Right atrium auricular region (tissue), 2 donors: ENCODE data around the gene FNDC10. TPM values are rescaled to one million over a fixed set of nuclear protein-coding genes. Genes with fewer than 3 reads are reported as not detected.

Experiments
- DNase-seq: peaks from one replicate; pipeline ENCODE4 v3.0.0-alpha.2; 2019; ENCODE audit warnings: low spot score
- H3K27ac ChIP-seq, 2 donors: fragments of 200-600 bp; sonication (generic); 1 replicate in 1 of 2; 2 replicates in 1 of 2; pipeline ENCODE4 v1.5.1; 2016 to 2019
- H3K27me3 ChIP-seq, 2 donors: fragments of 200-600 bp; sonication (generic); one replicate each; pipeline versions ENCODE4 v1.5.1 to v1.6.0; 2017 to 2019
- H3K36me3 ChIP-seq: fragments of 200-600 bp; sonication (generic); one replicate; pipeline ENCODE4 v1.5.1; 2016
- H3K4me1 ChIP-seq, 2 donors: fragments of 200-600 bp; sonication (generic); one replicate each; pipeline versions ENCODE4 v1.5.1 to v1.6.0; 2017 to 2019
- H3K4me3 ChIP-seq, 2 donors: fragments of 200-600 bp; sonication (generic); 1 replicate in 1 of 2; 2 replicates in 1 of 2; pipeline ENCODE4 v1.5.1; 2017 to 2019; ENCODE audit warnings: mild to moderate bottlenecking in 1 of 2, moderate library complexity in 1 of 2
- H3K9me3 ChIP-seq, 2 donors: fragments of 200-600 bp; sonication (generic); one replicate each; pipeline ENCODE4 v1.5.1; 2019
- CTCF ChIP-seq, 2 donors: fragments of 200-600 bp; sonication (generic); IDR thresholded peaks; one replicate each; pipeline ENCODE4 v1.5.1; 2019; ENCODE audit warnings: antibody characterized with exemption in 2 of 2
- total RNA-seq, 2 donors: library from RNA; depleted of rRNA; stranded (reverse); fragments of >200 nt; gene quantifications; one replicate each; pipeline ENCODE4 v1.1.0, GENCODE V29; 2016

The FNDC10 gene
- total RNA-seq, 2 donors from 2014 or later: 2.5 to 2.7 TPM

DNA sequence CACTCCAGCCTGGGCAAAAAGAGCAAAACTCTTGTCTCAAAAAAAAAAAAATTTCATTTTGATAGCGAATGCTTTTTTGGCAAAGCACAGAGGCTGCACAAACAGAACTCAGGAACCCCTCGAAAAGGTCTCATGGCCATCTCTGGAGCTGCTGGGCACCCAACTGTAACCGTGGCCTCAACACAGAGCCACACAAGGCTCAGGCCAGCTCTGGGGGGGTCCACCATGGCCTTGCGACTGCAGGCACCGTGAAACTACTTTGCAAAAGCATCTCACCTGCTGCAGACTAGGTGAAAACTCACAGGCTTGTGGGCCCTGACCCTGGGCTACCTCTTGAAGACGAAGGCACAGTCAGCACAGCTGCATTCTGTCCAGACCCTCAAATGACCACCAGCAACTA, 43.4 kb downstream of the FNDC10 start:
- H3K27ac ChIP-seq: no peak overlapping the region
- no peak for TF ChIP-seq CTCF (IDR thresholded peaks at IDR 0.05)
- H3K4me3 ChIP-seq: no peak overlapping the region
- DNase-seq: no peak
- no peaks in the 10 kb centered on the region for H3K27me3 ChIP-seq
- peaks cover 15% of the 10 kb centered on the region for H3K36me3 ChIP-seq
- H3K9me3 ChIP-seq: no peaks in the 10 kb centered on the region
- peaks cover 0 to 10% of the 10 kb centered on the region in 2 donors for H3K4me1 ChIP-seq

GRCh38 chr1:1554926-1555915, 44.7 kb downstream of the FNDC10 start:
- no peak for DNase-seq

DNA sequence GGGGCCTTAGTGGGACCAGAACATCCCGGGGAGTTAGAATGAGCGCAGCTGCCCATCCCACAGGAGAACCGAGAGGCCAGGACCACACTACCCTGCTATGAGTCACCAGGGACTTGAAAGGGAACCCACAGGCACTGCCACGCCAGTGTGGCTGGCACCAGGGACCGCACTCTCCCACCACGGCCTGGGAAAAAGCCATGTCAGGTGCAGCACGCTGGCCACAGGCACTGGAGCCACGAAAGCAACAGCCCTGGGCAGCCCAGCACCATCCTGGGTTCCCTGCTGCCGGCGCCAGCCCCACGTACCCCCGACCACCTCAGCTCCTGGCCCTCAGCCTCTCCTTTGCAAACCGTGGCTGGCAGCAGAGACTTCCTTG, 45.4 kb downstream of the FNDC10 start:
- Histone ChIP-seq H3K4me3 (no peak overlapping the region), H3K27ac (no peak overlapping the region)

More at GRCh38 chr1:1554926-1555915, 44.7 kb downstream of the FNDC10 start:
- Histone ChIP-seq H3K4me1 (peaks cover 0 to 19% of the 10 kb centered on the region in 2 donors), H3K27me3 (no peaks in the 10 kb centered on the region), H3K9me3 (no peaks in the 10 kb centered on the region), H3K36me3 (peaks cover 2% of the 10 kb centered on the region), H3K4me3 (no peak overlapping the region), H3K27ac (no peak overlapping the region)
- no peak for TF ChIP-seq CTCF (IDR thresholded peaks at IDR 0.05)

GRCh38 chr1:1553821-1554494, 46.0 kb downstream of the FNDC10 start:
- H3K27ac ChIP-seq: no peak overlapping the region

More for the DNA sequence above, 45.4 kb downstream of the FNDC10 start:
- Histone ChIP-seq H3K36me3 (no peaks in the 10 kb centered on the region), H3K9me3 (no peaks in the 10 kb centered on the region), H3K4me1 (peaks cover 0 to 21% of the 10 kb centered on the region in 2 donors), H3K27me3 (no peaks in the 10 kb centered on the region)
- no peak for DNase-seq
- no peak for TF ChIP-seq CTCF (IDR thresholded peaks at IDR 0.05)

GRCh38 chr1:1552263-1552639, 47.7 kb downstream of the FNDC10 start:
- no peak for TF ChIP-seq CTCF (IDR thresholded peaks at IDR 0.05)

More at GRCh38 chr1:1553821-1554494, 46.0 kb downstream of the FNDC10 start:
- Histone ChIP-seq H3K9me3 (no peaks in the 10 kb centered on the region), H3K27me3 (no peaks in the 10 kb centered on the region), H3K36me3 (no peaks in the 10 kb centered on the region), H3K4me3 (no peak overlapping the region), H3K4me1 (peaks cover 0 to 21% of the 10 kb centered on the region in 2 donors)
- no peak for TF ChIP-seq CTCF (IDR thresholded peaks at IDR 0.05)
- no peak for DNase-seq

More at GRCh38 chr1:1552263-1552639, 47.7 kb downstream of the FNDC10 start:
- no peak for DNase-seq
- Histone ChIP-seq H3K27me3 (no peaks in the 10 kb centered on the region), H3K4me1 (peaks cover 0 to 21% of the 10 kb centered on the region in 2 donors), H3K27ac (no peak overlapping the region), H3K9me3 (no peaks in the 10 kb centered on the region), H3K36me3 (no peaks in the 10 kb centered on the region), H3K4me3 (no peak overlapping the region)
